SJCRH30 (cell line): ENCODE measurements around the gene ANKRD2. TPM values are rescaled to one million over a fixed set of nuclear protein-coding genes. Genes with fewer than 3 reads are reported as not detected.

Source experiments
- DNase-seq, 2 experiments: peaks; one replicate each; pipeline ENCODE4 v3.0.0-alpha.2; 2015 to 2020
- H3K27ac ChIP-seq: fragments of 250-450 bp; sonication (Bioruptor Pico); 2 replicates; pipeline ENCODE4 v1.5.1; 2020; ENCODE audit warnings: mild to moderate bottlenecking, moderate library complexity
- H3K27me3 ChIP-seq: fragments of 250-450 bp; sonication (Bioruptor Pico); 2 replicates; pipeline ENCODE4 v1.5.1; 2020; ENCODE audit warnings: mild to moderate bottlenecking, moderate library complexity
- H3K36me3 ChIP-seq: fragments of 250-450 bp; sonication (Bioruptor Pico); 2 replicates; pipeline ENCODE4 v1.5.1; 2020; ENCODE audit warnings: mild to moderate bottlenecking, moderate library complexity
- H3K4me1 ChIP-seq: fragments of 250-450 bp; sonication (Bioruptor Pico); 2 replicates; pipeline ENCODE4 v1.5.1; 2020; ENCODE audit warnings: mild to moderate bottlenecking, moderate library complexity
- H3K4me3 ChIP-seq: fragments of 250-450 bp; sonication (Bioruptor Pico); 2 replicates; pipeline ENCODE4 v1.5.1; 2020; ENCODE audit warnings: mild to moderate bottlenecking, moderate library complexity
- H3K9me3 ChIP-seq: fragments of 250-450 bp; sonication (Bioruptor Pico); replicated peaks from 2 replicates; pipeline ENCODE4 v1.5.1; 2020; ENCODE audit warnings: mild to moderate bottlenecking, moderate library complexity
- total RNA-seq: library from RNA; depleted of rRNA; stranded (reverse); fragments of >200 nt; shearing (Covaris generic); gene quantifications from 2 replicates; pipeline ENCODE4 v1.2.3, GENCODE V29; 2014; rRNA removed

Gene ANKRD2
- total RNA-seq, 1 experiment from 2014 or later = 0.26 TPM

DNA sequence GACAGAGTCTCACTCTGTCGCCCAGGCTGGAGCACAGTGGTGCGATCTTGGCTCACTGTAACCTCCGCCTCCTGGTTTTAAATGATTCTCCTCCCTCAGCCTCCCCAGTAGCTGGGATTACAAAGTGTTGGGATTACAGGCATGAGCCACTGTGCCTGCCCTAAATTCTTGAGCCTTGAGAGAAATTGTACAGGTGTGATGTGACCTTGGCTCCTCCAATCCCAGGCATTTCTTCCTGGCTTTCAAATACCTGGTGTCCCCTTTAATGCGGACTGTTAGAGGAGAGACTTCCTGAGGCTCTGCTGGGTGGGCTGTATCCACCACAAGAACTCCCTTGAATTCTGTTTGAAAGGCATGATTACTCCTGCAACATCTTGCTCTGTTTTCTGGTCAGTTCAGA lies 45.7 kb downstream of the ANKRD2 start:
- no peak for DNase-seq
- Histone ChIP-seq H3K27ac (no peak overlapping the region), H3K9me3 (no peaks in the 10 kb centered on the region), H3K4me1 (no peaks in the 10 kb centered on the region), H3K27me3 (no peaks in the 10 kb centered on the region), H3K4me3 (no peak overlapping the region), H3K36me3 (no peaks in the 10 kb centered on the region)

- no peak for DNase-seq
- Histone ChIP-seq H3K27ac (no peak overlapping the region), H3K27me3 (no peaks in the 10 kb centered on the region), H3K4me1 (no peaks in the 10 kb centered on the region), H3K9me3 (no peaks in the 10 kb centered on the region), H3K36me3 (no peaks in the 10 kb centered on the region), H3K4me3 (no peak overlapping the region)
Observed at GRCh38 chr10:97618733-97619132, 46.2 kb downstream of the ANKRD2 start.

DNA sequence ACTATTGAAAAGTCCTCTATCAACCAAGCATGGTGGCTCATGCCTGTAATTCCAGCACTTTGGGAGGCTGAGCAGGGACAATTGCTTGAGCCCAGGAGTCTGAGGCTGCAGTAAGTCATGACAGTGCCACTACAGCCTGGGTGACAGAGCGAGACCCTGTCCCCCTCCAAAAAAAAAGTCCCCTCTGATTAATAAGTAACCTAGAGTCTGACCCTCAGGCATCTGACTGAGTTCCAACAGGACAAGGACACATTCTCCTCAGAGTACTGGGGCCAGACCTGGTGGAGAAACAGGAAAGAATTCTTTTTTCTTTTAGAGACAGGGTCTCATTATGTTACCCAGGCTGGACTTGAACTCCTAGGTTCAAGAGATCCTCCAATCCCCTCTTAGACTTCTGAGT lies 50.7 kb downstream of the ANKRD2 start:
- H3K36me3 ChIP-seq = no peaks in the 10 kb centered on the region

DNA sequence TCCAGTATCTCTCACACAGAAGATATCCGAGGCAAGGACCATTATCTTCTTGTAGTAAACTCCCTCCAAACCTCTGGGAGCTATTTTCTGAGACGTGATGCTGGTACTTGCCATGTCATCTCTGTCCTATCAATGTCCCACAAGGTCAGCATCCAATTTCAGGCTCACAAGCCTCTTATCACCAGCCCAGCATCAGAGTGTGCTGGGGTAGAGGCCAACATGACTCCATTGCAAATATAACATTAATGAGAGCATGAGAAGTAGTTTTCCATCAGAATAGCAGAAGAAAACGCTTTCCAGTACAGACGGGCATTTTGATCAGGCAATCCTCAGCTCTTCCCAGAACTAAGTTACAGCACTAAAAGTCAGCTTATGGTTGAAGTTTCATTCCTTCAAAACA lies 55.2 kb downstream of the ANKRD2 start:
- Histone ChIP-seq H3K9me3 (no peaks in the 10 kb centered on the region), H3K4me1 (no peaks in the 10 kb centered on the region), H3K36me3 (no peaks in the 10 kb centered on the region), H3K27me3 (no peaks in the 10 kb centered on the region), H3K27ac (no peak overlapping the region), H3K4me3 (no peak overlapping the region)
- DNase-seq = no peak

More for the DNA sequence above, 50.7 kb downstream of the ANKRD2 start:
- Histone ChIP-seq H3K27me3 (no peaks in the 10 kb centered on the region), H3K4me3 (no peak overlapping the region), H3K9me3 (no peaks in the 10 kb centered on the region), H3K27ac (no peak overlapping the region), H3K4me1 (no peaks in the 10 kb centered on the region)
- DNase-seq = no peak

DNA sequence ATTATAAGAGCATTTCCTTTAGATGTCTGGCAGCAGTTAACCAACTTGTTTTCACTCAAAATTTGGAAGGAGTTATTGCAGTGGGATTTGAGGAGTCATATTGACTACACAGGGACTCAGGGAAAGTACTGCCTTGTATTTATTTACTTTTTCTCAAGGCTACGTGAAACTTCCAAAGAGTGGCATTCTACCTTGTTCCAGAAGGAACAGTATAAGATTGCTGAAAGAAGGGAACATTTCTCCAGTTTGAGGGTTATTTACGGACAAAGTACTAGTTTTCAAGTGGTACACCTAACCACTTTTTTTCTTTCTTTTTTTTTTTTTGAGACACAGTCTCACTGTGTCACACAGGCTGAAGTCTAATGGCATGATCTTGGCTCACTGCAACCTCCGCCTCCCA lies 55.6 kb downstream of the ANKRD2 start:
- Histone ChIP-seq H3K4me3 (no peak overlapping the region), H3K4me1 (no peaks in the 10 kb centered on the region), H3K36me3 (no peaks in the 10 kb centered on the region), H3K27me3 (no peaks in the 10 kb centered on the region), H3K27ac (no peak overlapping the region), H3K9me3 (no peaks in the 10 kb centered on the region)
- no peak for DNase-seq

DNA sequence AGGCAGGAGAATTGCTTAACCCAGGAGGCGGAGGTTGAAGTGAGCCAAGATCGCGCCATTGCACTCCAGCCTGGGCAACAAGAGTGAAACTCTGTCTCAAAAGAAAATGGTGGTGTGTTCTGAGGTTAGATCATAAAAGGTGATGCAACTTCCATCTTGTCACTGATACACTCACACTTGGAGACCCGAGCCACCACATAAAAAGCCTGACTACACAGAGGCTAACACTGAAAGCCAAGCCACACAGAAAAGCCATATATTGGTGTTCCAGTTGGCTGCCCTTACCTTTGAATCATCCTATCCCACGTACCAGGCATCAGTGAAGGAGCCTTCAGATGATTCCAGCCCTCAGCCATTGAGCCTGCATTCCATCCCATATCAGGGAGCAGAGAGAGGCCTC lies 56.7 kb downstream of the ANKRD2 start:
- no peaks in the 10 kb centered on the region for H3K27me3 ChIP-seq
- no peaks in the 10 kb centered on the region for H3K9me3 ChIP-seq
- H3K4me1 ChIP-seq = no peaks in the 10 kb centered on the region
- no peak overlapping the region for H3K4me3 ChIP-seq
- no peak for DNase-seq
- no peaks in the 10 kb centered on the region for H3K36me3 ChIP-seq
- H3K27ac ChIP-seq = no peak overlapping the region

DNA sequence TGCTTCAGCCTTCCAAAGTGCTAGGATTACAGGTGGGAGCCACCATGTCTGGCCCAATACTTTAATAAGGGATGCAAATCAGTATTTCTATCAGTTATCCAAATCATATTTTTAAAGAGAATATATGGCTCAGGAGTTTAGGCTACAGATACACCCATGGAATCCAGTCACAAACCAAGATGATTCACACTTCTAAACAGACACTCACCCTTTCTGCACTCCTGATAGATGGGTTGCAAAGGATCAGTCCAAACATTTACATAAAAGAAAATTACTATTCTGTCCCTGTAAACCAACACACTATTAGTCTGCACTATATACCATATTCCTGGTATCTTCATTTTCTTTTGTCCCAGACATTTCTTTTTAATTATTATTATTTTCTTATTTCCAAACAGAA lies 58.5 kb downstream of the ANKRD2 start:
- H3K36me3 ChIP-seq = no peaks in the 10 kb centered on the region
- no peak for DNase-seq
- H3K4me1 ChIP-seq = no peaks in the 10 kb centered on the region
- H3K27ac ChIP-seq = no peak overlapping the region
- no peak overlapping the region for H3K4me3 ChIP-seq
- no peaks in the 10 kb centered on the region for H3K27me3 ChIP-seq
- no peaks in the 10 kb centered on the region for H3K9me3 ChIP-seq

DNA sequence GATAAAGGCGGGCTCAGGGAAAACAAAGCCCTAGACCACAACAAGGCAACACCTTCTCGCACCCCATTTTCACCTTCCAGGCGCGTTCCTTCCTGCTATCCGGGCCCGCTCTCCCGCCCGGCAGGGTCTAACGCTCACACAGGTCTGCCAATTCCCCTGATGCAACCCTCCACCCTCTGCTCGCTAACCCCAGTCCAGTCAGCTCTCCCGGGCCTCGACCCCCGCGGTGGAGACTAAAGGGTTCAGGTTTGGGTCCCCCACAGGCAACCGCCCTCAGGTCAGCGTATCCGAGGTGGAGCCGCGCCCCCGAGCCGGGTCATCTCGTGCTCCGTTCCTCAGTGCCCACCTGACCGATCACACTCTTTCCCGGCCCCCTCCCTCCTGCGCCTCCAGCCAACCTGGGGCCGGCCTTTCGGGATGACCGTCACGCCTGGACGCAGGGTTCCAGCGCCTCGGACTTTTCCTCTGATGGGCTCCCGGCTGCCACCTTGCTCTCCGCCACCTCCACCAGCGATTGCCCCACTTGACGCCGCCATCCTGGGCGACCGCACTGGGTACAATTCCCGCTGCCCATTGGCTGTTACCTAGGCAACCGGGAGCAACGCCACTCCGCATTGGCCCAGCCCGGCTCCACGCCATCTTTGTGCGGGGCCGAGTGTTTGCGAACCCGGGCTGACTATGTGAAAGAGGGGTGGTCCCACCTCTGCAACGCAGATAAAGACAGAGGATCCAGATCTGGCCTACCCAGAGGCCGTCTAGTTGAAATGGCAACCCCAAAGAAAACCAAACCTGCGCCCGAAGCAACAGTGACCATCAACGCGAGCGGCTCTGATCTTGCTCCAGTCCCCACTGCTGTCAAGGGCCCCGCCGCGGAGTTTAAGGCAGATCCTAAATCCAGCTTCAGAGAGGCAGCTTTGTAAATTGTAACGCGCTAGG lies 60.6 kb downstream of the ANKRD2 start, which contains the start of gene MORN4:
Gene MORN4, minus strand, starts transcription at position 552 of the 936 bp plus-strand sequence. CDS start 13,847 bp downstream, outside the sequence.
- Histone ChIP-seq H3K4me3 (peak within 1 kb of the TSS; percentile 73), H3K9me3 (no peaks in the 10 kb centered on the region), H3K27me3 (no peaks in the 10 kb centered on the region), H3K36me3 (no peaks in the 10 kb centered on the region), H3K4me1 (no peaks in the 10 kb centered on the region), H3K27ac (no peak within 1 kb of the TSS)
- peak; percentile 95 to 96 for DNase-seq

Other genes starting within 250 kb of the ANKRD2 start
- gene FRAT2, start 238.1 kb upstream of the ANKRD2 start, total RNA-seq = 17.8 and 21.6 TPM in 2 replicates
- 24.2 and 26.8 TPM in 2 replicates for gene RRP12, start 171.4 kb upstream of the ANKRD2 start, total RNA-seq
- 515 and 519 TPM in 2 replicates for gene PGAM1, start 146.6 kb upstream of the ANKRD2 start, total RNA-seq
- 46.9 and 51.4 TPM in 2 replicates for gene EXOSC1, start 126.8 kb upstream of the ANKRD2 start, total RNA-seq
- gene ZDHHC16, start 126.6 kb upstream of the ANKRD2 start, total RNA-seq = 50.4 and 53.3 TPM in 2 replicates
- gene MMS19, start 74.4 kb upstream of the ANKRD2 start, total RNA-seq = 77.3 and 83.7 TPM in 2 replicates
- gene UBTD1, start 73.9 kb upstream of the ANKRD2 start, total RNA-seq = 13.9 and 14.3 TPM in 2 replicates
- gene HOGA1, start 11.6 kb downstream of the ANKRD2 start, total RNA-seq = 1.7 and 3.5 TPM in 2 replicates
- 0.75 and 0.84 TPM in 2 replicates for gene C10orf62, start 16.9 kb downstream of the ANKRD2 start, total RNA-seq
- 1.9 and 2.9 TPM in 2 replicates for gene MORN4, start 60.7 kb downstream of the ANKRD2 start, total RNA-seq
- 19.4 and 20.1 TPM in 2 replicates for gene PI4K2A, start 67.9 kb downstream of the ANKRD2 start, total RNA-seq
- gene AVPI1, start 114.5 kb downstream of the ANKRD2 start, total RNA-seq = 11.2 and 14.4 TPM in 2 replicates
- gene MARVELD1, start 141.0 kb downstream of the ANKRD2 start, total RNA-seq = 29.8 and 30.4 TPM in 2 replicates
- gene ZFYVE27, start 164.3 kb downstream of the ANKRD2 start, total RNA-seq = 20.7 and 27.1 TPM in 2 replicates
- not detected in 2 replicates for gene SFRP5, start 199.2 kb downstream of the ANKRD2 start, total RNA-seq